SKM-1 (cell line): ENCODE data around the gene EIF3K.
A peak's percentile ranks its signal among the peaks of the same experiment; 100 is the strongest.

ENCODE experiments used
- DNase-seq: peaks from one replicate; lab custom pipeline; 2025; ENCODE audit not compliant: unreplicated experiment; lab: John Stamatoyannopoulos, UW

The EIF3K gene

DNA sequence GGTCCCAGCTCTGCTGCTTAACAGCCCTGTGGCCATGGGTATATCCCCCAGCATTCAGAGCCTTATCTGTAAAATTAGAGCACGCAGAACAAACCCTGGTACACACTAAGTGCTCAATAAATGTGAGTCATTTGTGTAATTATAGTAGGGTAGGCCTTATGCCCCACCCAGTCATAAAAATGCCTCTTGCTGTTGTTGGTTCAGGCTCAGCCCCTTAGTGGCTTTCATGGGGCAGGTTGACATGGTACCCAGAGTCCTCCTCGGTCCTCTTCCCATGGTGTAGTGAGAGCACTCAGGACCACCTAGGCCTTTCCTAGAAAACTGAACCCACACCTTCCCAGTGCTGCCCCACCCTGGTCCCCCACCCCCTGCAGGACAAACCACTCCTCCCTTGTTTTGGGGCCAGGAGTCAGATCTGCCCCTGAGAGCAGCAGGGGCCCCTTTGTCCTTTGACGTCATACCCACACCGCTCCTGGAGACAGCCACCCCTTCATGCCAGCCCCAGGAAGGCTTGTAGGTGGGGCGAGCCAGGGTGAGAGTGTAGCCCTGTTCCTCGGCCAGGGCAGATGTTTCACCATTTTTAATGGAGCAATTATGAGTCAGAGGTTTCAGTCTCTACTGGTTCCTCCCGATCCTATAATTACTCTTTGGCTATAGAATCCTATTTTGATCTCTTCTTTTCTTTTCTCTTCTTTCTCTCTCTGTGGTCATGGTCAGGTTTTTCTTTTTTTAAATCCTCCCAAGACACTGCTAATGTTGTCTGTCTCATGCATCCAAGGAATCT is 65.3 kb downstream of the EIF3K start:
- peak; percentile 55 for DNase-seq

DNA sequence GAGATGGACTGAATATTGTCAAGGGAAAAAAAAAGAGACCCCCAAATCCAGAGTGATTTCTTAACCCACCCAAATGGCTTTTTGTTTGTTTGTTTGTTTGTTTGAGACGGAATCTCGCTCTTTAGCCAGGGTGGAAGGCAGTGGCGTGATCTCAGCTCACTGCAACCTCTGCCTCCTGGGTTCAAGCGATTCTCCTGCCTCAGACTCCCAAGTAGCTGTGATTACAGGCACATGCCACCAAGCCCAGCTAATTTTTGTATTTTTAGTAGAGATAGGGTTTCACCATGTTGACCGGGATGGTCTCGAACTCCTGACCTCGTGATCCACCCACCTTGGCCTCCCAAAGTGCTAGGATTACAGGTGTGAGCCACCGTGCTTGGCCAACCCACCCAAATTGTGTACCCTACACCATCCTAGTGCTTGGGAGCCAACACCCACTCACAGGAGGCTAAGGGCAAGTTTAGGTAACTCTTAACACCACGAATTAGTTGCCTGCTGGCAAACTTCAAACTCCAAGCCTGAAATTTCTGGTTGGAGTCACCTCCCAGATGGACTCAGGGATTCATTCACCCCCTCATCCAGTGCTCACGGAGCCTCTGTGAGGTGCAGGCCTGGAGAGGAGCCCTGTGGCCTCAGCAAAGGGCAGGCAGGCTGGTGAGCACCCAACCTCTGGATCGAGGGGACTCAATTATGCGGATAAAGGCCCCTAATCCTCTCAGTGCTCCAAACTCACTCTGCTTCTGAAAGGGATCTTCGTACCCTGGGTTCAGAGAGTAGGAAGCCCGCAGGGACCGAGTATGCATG is 66.1 kb downstream of the EIF3K start:
- DNase-seq: no peak

DNA sequence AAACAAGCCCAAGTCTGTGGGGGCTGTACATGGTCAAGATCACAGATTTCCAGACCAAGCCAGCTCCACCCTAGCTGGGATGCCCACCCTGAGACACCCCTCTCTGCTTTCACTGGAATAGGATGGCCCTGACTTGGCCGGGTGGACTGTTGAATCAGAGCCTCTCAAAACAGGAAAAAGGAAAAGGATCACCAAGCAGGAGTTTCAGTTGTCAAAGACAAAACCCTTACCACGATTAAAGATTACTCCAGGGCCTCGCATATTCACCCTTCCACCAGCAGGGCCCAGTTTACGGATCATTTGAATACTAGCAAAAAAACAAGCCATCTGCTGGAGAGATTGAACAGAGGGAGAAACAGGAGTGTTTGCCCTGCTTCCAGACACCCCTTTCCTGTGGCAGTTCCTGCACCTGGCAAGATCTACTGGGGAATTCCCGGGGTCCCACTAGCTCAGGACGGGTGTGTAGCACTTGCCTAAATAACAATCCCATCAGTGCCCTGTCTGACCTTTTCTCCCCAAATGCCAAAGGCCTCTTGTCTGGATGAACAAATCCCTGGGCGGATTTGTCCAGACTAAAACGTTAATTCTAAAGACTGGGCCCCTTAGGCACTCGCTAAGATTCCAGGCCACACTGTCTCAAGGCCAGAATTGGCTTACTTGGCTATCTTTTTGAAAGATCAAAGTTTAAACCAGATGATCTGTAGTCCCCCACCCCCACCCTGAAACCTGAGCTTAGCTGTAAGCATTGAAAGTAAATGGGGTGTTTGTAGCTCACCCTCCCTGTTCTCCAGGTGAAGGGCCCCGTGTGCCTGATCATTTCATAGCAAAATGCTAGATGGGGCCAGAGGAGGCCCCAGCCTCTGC is 66.9 kb downstream of the EIF3K start:
- DNase-seq: no peak

DNA sequence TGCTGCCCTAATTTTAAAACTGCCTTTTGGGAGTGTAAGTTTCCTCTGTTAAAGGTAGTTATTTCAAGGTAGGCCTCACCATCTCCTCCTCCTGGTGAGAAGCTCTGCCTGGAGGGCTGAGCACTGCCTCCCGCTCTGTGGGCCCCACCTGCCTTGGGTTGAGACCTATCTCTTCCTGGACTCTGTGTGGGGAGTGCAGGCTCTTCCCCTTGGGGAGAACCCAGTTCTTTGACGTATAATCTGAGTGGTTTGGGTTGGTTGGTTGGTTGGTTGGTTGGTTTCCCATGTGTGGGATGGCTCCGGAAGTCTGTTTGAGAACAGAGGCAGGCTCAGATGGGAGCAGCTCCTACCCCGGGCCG is 67.5 kb downstream of the EIF3K start:
- DNase-seq: no peak
